Loucy (cell line): ENCODE measurements around the gene FAM3B.

Experiments used
- H2AFZ ChIP-seq: fragments of 200-600 bp; sonication (generic); 2 replicates; pipeline ENCODE4 v1.6.0; 2016; ENCODE audit warnings: antibody characterized with exemption, mild to moderate bottlenecking, low read length, moderate library complexity
- H3F3A ChIP-seq: fragments of 200-600 bp; 2 replicates; pipeline ENCODE4 v1.6.0; 2016; ENCODE audit warnings: antibody characterized with exemption, low read depth, mild to moderate bottlenecking
- H3K27me3 ChIP-seq: fragments of 200-600 bp; sonication (generic); 2 replicates; pipeline ENCODE4 v1.6.1; 2014; ENCODE audit warnings: low read length, mild to moderate bottlenecking; ENCODE audit not compliant: insufficient read depth, poor library complexity, severe bottlenecking
- H3K36me3 ChIP-seq: fragments of 200-600 bp; sonication (generic); 2 replicates; pipeline ENCODE4 v1.6.1; 2016; ENCODE audit warnings: low read length; ENCODE audit not compliant: insufficient read depth
- H3K4me1 ChIP-seq: fragments of 200-600 bp; sonication (generic); 2 replicates; pipeline ENCODE4 v1.5.1; 2014; ENCODE audit warnings: low read length, mild to moderate bottlenecking; ENCODE audit not compliant: insufficient read depth, poor library complexity, severe bottlenecking
- H3K4me2 ChIP-seq: fragments of 200-600 bp; sonication (generic); 2 replicates; pipeline ENCODE4 v1.6.0; 2014; ENCODE audit warnings: antibody characterized with exemption, low read length, low read depth, mild to moderate bottlenecking; ENCODE audit not compliant: poor library complexity, severe bottlenecking
- H3K4me3 ChIP-seq: fragments of 200-600 bp; sonication (generic); 2 replicates; pipeline ENCODE4 v1.5.1; 2014; ENCODE audit warnings: low read length, mild to moderate bottlenecking, mixed read lengths; ENCODE audit not compliant: poor library complexity, severe bottlenecking
- H3K79me2 ChIP-seq: fragments of 200-600 bp; sonication (generic); 2 replicates; pipeline ENCODE4 v1.6.1; 2014; ENCODE audit warnings: low read length; ENCODE audit not compliant: insufficient read depth
- H3K9ac ChIP-seq: fragments of 200-600 bp; sonication (generic); 2 replicates; pipeline ENCODE4 v1.6.0; 2014; ENCODE audit warnings: mild to moderate bottlenecking, low read depth, low read length, moderate library complexity; ENCODE audit not compliant: poor library complexity, severe bottlenecking
- H3K9me2 ChIP-seq: fragments of 200-600 bp; sonication (generic); replicated peaks from 2 replicates; pipeline ENCODE4 v1.6.1; 2016; ENCODE audit warnings: low read depth, low read length, mixed read lengths
- H3K9me3 ChIP-seq: fragments of 200-600 bp; sonication (generic); 2 replicates; pipeline ENCODE4 v1.6.1; 2014; ENCODE audit warnings: mild to moderate bottlenecking, antibody characterized with exemption, low read length, low read depth; ENCODE audit not compliant: insufficient read depth
- H4K20me1 ChIP-seq: fragments of 200-600 bp; sonication (generic); 2 replicates; pipeline ENCODE4 v1.6.0; 2014; ENCODE audit warnings: antibody characterized with exemption, low read length, mild to moderate bottlenecking; ENCODE audit not compliant: insufficient read depth, poor library complexity, severe bottlenecking
- EZH2phosphoT487 ChIP-seq: fragments of 200-600 bp; IDR thresholded peaks from 2 replicates; pipeline ENCODE4 v1.6.1; 2018; ENCODE audit warnings: antibody characterized with exemption, mild to moderate bottlenecking, moderate library complexity, borderline replicate concordance
- TF ChIP-seq, protein P1 (sequence below): fragments of 200-600 bp; sonication (generic); conservative IDR thresholded peaks from 2 replicates; pipeline ENCODE4 v1.5.1; 2014; ENCODE audit warnings: mild to moderate bottlenecking, antibody characterized with exemption, low read length

The FAM3B gene

DNA sequence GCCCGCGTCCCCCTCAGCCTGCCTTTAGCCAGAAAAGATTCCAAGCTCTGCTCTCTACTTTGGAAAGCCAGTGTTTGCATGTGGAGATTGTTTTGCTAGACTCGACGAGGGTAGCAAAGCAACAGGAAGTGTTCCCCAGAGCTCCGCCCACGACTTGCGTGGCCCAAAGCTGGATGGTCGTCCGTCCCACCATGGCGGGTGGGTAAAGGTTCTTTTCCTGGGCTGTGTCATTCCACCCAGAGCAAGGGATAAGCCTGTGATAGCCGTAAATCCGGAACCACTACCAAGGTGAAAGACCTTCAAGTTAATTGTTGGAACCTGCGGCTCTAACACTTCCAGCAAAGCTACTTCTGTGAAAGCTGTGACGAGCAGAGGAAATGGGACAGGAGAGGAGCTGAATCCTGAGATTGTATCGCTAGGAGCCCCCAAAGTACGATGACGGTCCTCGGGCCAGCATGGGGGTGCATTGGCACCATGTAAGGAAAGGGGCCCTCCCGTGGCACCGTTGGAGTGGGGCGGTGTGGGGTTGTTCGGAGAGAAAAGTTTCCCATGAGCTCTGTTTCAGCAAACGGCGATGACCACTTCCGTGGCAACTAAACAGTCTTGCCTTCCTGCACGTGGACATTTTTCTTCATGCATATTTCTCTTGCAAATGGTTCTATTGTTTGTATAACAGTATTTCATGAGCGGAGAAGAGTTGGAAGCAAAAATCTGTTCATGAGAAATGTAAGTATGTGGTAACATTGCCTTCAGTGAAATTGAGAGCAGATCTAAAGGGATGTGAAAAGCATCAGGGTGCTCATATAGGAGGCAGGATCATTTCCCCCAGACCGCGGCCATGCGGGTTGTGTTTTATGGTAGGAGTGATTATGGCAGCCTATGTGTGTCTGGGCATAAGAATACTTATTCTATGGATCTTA lies 53.6 kb downstream of the FAM3B start:
- TF ChIP-seq, protein P1, sequence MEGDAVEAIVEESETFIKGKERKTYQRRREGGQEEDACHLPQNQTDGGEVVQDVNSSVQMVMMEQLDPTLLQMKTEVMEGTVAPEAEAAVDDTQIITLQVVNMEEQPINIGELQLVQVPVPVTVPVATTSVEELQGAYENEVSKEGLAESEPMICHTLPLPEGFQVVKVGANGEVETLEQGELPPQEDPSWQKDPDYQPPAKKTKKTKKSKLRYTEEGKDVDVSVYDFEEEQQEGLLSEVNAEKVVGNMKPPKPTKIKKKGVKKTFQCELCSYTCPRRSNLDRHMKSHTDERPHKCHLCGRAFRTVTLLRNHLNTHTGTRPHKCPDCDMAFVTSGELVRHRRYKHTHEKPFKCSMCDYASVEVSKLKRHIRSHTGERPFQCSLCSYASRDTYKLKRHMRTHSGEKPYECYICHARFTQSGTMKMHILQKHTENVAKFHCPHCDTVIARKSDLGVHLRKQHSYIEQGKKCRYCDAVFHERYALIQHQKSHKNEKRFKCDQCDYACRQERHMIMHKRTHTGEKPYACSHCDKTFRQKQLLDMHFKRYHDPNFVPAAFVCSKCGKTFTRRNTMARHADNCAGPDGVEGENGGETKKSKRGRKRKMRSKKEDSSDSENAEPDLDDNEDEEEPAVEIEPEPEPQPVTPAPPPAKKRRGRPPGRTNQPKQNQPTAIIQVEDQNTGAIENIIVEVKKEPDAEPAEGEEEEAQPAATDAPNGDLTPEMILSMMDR = no peak
- no peak for TF ChIP-seq EZH2phosphoT487
- Histone ChIP-seq H3K9ac (peak overlapping the region; percentile 87), H3K4me3 (peak overlapping the region; percentile 95), H3K9me2 (no peaks in the 10 kb centered on the region), H3K79me2 (peaks cover 53% of the 10 kb centered on the region), H3K4me2 (peak overlapping the region; percentile 95), H3K36me3 (no peaks in the 10 kb centered on the region), H3K4me1 (peaks cover 53% of the 10 kb centered on the region), H3F3A (no peaks in the 10 kb centered on the region), H4K20me1 (peaks cover 32% of the 10 kb centered on the region), H2AFZ (peak overlapping the region; percentile 97), H3K9me3 (no peaks in the 10 kb centered on the region), H3K27me3 (no peaks in the 10 kb centered on the region)

DNA sequence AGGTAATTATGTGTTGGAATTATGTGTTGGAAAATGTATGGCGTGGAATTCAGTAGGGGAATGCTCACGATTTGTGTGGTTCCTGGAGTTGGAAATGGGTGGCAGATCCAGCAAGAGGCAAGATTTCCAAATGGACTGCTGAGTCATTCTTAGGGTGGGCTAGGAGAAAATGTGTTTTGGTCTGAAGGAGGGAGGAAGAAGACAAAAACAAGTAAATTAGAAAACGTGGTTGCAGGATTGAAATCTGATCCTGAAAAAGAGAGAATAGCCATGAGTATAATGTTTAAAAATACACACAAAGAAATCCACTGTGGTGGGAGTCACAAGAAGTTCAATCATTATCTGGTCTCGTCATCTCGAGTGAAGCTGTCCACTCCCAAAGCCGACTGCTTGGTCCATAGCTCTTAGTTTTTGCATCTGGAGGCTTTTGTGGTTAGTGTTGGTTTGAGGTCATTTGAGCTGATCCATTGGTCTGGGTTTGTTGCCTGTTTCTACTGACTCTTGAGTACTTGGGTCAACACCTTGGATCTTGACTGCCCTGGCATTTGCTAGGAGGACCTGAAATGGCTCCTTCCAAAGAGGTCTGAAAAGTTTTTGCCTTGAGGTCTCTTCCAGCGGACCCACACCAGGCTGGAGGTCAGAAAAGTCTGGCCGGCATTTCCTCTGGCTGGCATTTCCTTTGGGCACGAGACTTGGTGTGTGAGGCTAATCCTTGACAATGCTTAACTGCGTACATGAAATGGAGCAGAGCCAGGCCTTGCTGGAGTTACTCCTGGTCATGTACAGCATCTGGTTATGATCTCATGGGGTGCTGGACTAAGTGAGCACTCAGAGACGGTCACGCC lies 54.5 kb downstream of the FAM3B start:
- no peaks in the 10 kb centered on the region for H3K36me3 ChIP-seq
- H3K79me2 ChIP-seq = peaks cover 58% of the 10 kb centered on the region
- no peaks in the 10 kb centered on the region for H3K9me2 ChIP-seq
- H2AFZ ChIP-seq = peak overlapping the region; percentile 97; the same call in 1 of the 2 replicates
- no peaks in the 10 kb centered on the region for H3F3A ChIP-seq
- H3K9me3 ChIP-seq = no peaks in the 10 kb centered on the region
- peaks cover 56% of the 10 kb centered on the region for H3K4me1 ChIP-seq
- peaks cover 32% of the 10 kb centered on the region for H4K20me1 ChIP-seq
- TF ChIP-seq, protein P1 = no peak
- TF ChIP-seq EZH2phosphoT487 = no peak
- peak overlapping the region; percentile 95 for H3K4me2 ChIP-seq
- peak overlapping the region; percentile 95 for H3K4me3 ChIP-seq
- no peaks in the 10 kb centered on the region for H3K27me3 ChIP-seq
- peak overlapping the region; percentile 87 for H3K9ac ChIP-seq

DNA sequence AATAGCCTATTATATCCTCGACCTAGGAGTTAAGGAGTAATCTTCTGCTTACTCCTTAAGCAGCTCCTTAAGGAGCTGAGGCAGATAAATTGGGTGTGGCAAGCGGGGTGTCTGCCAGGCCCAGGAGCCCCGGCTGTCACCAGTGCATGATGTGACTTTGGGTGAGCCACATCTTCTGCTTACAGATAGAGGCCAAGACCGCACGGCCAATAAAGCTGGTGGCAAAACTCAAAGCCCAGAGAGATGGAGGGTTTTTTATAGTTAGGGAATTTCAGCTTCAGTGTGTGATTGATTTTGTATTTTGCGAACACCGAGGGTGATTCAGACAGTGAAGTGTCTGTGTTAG lies 55.1 kb downstream of the FAM3B start:
- H3F3A ChIP-seq = no peaks in the 10 kb centered on the region
- no peak for TF ChIP-seq EZH2phosphoT487
- TF ChIP-seq, protein P1 = no peak
- H3K4me3 ChIP-seq = peak overlapping the region; percentile 95
- H3K9me3 ChIP-seq = no peaks in the 10 kb centered on the region
- H3K4me1 ChIP-seq = peaks cover 56% of the 10 kb centered on the region
- H3K36me3 ChIP-seq = no peaks in the 10 kb centered on the region; the same call in 1 of the 2 replicates
- no peak overlapping the region for H2AFZ ChIP-seq
- peak overlapping the region; percentile 95 for H3K4me2 ChIP-seq
- H3K9ac ChIP-seq = peak overlapping the region; percentile 87
- H3K79me2 ChIP-seq = peaks cover 58% of the 10 kb centered on the region
- H3K27me3 ChIP-seq = no peaks in the 10 kb centered on the region
- peaks cover 32% of the 10 kb centered on the region for H4K20me1 ChIP-seq
- H3K9me2 ChIP-seq = no peaks in the 10 kb centered on the region
